GM23338 (cell line): ENCODE measurements around the gene OFD1.

Experiments used
- CREB1 ChIP-seq: fragments of 250-450 bp; sonication (Bioruptor Pico); IDR thresholded peaks from 2 replicates; pipeline ENCODE4 v1.5.0; 2020; ENCODE audit warnings: low read depth, mild to moderate bottlenecking, moderate library complexity
- CTCF ChIP-seq, 2 experiments: fragments of 200-600 bp in 1 of 2; sonication (generic) in 1 of 2; conservative IDR thresholded peaks; 2 replicates each; pipeline versions ENCODE4 v1.5.1 to v1.6.1; 2016 to 2017; ENCODE audit warnings: antibody characterized with exemption in 2 of 2, low read depth in 2 of 2, mild to moderate bottlenecking in 2 of 2, moderate library complexity in 1 of 2
- ETS1 ChIP-seq: IDR thresholded peaks from 2 replicates; pipeline ENCODE4 v1.6.1; 2016; ENCODE audit warnings: antibody characterized with exemption
- EZH2 ChIP-seq: fragments of 200-600 bp; sonication (generic); IDR thresholded peaks from one replicate; pipeline ENCODE4 v1.8.0; 2017; ENCODE audit warnings: antibody characterized with exemption, mild to moderate bottlenecking, low read depth; ENCODE audit not compliant: unreplicated experiment
- EZH2phosphoT487 ChIP-seq: fragments of 200-600 bp; sonication (generic); IDR thresholded peaks from one replicate; pipeline ENCODE4 v1.8.1; 2018; ENCODE audit warnings: antibody characterized with exemption; ENCODE audit not compliant: unreplicated experiment
- JUNB ChIP-seq: IDR thresholded peaks from one replicate; pipeline ENCODE4 v1.6.1; 2016; ENCODE audit warnings: antibody characterized with exemption; ENCODE audit not compliant: unreplicated experiment
- NANOG ChIP-seq: IDR thresholded peaks from 2 replicates; pipeline ENCODE4 v1.6.1; 2016; ENCODE audit warnings: antibody characterized with exemption, borderline replicate concordance
- POLR2AphosphoS5 ChIP-seq: IDR thresholded peaks from 2 replicates; pipeline ENCODE4 v1.6.1; 2016; ENCODE audit warnings: antibody characterized with exemption, low read depth
- REST ChIP-seq: IDR thresholded peaks from one replicate; pipeline ENCODE4 v1.6.1; 2018; ENCODE audit warnings: antibody characterized with exemption; ENCODE audit not compliant: unreplicated experiment
- STAT1 ChIP-seq: IDR thresholded peaks from one replicate; pipeline ENCODE4 v1.6.1; 2016; ENCODE audit warnings: antibody characterized with exemption; ENCODE audit not compliant: unreplicated experiment
- ZNF114 ChIP-seq: fragments of 250-450 bp; sonication (Bioruptor Pico); IDR thresholded peaks from 2 replicates; pipeline ENCODE4 v1.5.0; 2020; ENCODE audit warnings: mild to moderate bottlenecking, moderate library complexity
- ZNF331 ChIP-seq: fragments of 250-450 bp; sonication (Bioruptor Pico); IDR thresholded peaks from 2 replicates; pipeline ENCODE4 v1.5.0; 2020; ENCODE audit warnings: low read depth, mild to moderate bottlenecking, moderate library complexity

GRCh38 chrX:13760426-13760825, 25.9 kb downstream of the OFD1 start:
- TF ChIP-seq CTCF (conservative IDR thresholded peaks at IDR 0.05; ENCODE audit: low read depth in 2 of 2): no peak
- no peak for TF ChIP-seq POLR2AphosphoS5
- TF ChIP-seq ZNF331 (CRISPR knock-in tag): no peak
- no peak for TF ChIP-seq REST
- no peak for TF ChIP-seq EZH2
- TF ChIP-seq JUNB: no peak
- no peak for TF ChIP-seq EZH2phosphoT487
- no peak for TF ChIP-seq ZNF114 (CRISPR knock-in tag)
- no peak for TF ChIP-seq ETS1
- no peak for TF ChIP-seq CREB1
- TF ChIP-seq NANOG: no peak
- TF ChIP-seq STAT1: no peak
